Measurements from ENCODE around the gene COL12A1. TPM values are rescaled to one million over a fixed set of nuclear protein-coding genes. Genes with fewer than 3 reads are reported as not detected.

The COL12A1 gene
- total and polyA plus RNA-seq, 9 donors = 134 to 277 (median 168) TPM

DNA sequence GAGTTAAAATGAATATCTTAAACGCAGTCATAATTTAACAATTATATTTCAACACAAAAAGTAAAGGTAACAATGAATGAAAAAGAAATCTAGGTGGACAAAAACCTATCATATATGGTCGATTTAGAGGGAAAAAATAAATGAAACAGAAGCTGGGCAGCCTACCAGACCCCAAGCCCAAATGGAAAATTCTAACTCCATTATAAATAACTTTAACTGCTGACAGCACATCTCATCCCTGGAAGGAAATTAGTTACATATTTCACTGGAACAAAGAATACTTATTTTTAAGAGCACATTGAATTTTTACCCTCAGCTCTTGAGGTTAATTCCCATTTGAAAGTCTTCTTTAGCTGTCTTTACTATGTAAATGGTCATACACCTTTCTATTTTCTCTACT, 39.1 kb downstream of the COL12A1 start:
- Histone ChIP-seq H3K9me3 (peaks cover 0 to 3% of the 10 kb centered on the region in 2 donors), H3K27me3 (no peaks in the 10 kb centered on the region), H3K4me3 (no peak overlapping the region), H3K27ac (no peak overlapping the region), H3K4me1 (ENCODE audit: insufficient read depth) (peaks cover 2% of the 10 kb centered on the region), H3K36me3 (no peaks in the 10 kb centered on the region)
- WGBS, 3 donors = 29 to 44% (median 43%) methylated on average over 2 of the region's 2 CpGs
- TF ChIP-seq EP300 (IDR thresholded peaks at IDR 0.05) (no peak), POLR2A (IDR thresholded peaks at IDR 0.05) (no peak)
- TF ChIP-seq, protein P1, sequence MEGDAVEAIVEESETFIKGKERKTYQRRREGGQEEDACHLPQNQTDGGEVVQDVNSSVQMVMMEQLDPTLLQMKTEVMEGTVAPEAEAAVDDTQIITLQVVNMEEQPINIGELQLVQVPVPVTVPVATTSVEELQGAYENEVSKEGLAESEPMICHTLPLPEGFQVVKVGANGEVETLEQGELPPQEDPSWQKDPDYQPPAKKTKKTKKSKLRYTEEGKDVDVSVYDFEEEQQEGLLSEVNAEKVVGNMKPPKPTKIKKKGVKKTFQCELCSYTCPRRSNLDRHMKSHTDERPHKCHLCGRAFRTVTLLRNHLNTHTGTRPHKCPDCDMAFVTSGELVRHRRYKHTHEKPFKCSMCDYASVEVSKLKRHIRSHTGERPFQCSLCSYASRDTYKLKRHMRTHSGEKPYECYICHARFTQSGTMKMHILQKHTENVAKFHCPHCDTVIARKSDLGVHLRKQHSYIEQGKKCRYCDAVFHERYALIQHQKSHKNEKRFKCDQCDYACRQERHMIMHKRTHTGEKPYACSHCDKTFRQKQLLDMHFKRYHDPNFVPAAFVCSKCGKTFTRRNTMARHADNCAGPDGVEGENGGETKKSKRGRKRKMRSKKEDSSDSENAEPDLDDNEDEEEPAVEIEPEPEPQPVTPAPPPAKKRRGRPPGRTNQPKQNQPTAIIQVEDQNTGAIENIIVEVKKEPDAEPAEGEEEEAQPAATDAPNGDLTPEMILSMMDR (IDR thresholded peaks at IDR 0.05) = no peak
- DNase-seq = no peak
- intact Hi-C loops (cut with DNase I) = no loop called here

DNA sequence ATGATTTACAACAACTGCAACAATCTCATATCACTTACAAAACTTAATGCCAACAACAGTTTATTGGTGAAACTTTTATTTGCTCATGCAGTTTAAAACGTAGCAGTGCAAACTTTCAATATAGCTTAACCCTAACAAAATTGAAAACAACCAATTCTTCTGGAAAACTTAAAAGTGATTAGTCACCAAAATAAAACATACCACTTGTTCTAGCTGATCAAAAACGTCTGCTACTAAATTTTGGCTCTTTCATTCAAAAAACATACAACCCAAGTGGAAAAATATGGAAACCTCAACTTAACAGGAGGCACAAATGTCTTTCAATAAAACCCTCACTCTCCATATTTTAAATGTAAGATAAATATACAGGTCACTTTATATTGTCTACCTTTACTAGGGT, 39.6 kb downstream of the COL12A1 start:
- TF ChIP-seq POLR2A (IDR thresholded peaks at IDR 0.05) = no peak
- TF ChIP-seq, protein P1 (IDR thresholded peaks at IDR 0.05) = no peak
- TF ChIP-seq EP300 (IDR thresholded peaks at IDR 0.05) = no peak
- WGBS, 3 donors = 14 to 22% (median 15%) methylated on average over 2 of the region's 2 CpGs
- DNase-seq = no peak
- H3K27me3 ChIP-seq = no peaks in the 10 kb centered on the region
- intact Hi-C loops (cut with DNase I) = no loop called here
- peaks cover 2% of the 10 kb centered on the region for H3K4me1 ChIP-seq (ENCODE audit: insufficient read depth)
- no peak overlapping the region for H3K27ac ChIP-seq
- H3K36me3 ChIP-seq = no peaks in the 10 kb centered on the region
- H3K9me3 ChIP-seq = peaks cover 0 to 3% of the 10 kb centered on the region in 2 donors
- H3K4me3 ChIP-seq = no peak overlapping the region

DNA sequence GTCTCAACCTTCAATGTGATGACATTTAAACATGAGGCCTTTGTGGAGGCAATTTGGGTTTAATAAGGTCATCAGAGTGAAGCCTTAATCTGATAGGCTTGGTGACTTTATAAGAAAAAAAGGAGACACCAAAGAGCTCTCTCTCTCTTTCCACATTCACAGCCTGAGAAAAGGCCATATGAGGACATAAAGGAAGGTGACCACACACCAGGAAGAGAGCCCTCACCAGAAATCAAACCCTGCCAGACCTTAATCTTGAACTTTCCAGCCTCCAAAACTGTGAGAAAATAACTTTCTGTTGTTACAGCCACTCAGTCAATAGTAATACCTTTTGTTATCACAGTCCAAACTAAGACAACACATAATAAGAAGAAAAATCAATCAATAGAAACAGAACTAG, 47.7 kb downstream of the COL12A1 start:
- H3K27ac ChIP-seq = no peak overlapping the region
- no peak for DNase-seq
- no peak overlapping the region for H3K4me3 ChIP-seq
- H3K9me3 ChIP-seq = peaks cover 0 to under 1% of the 10 kb centered on the region in 2 donors
- TF ChIP-seq EP300 (IDR thresholded peaks at IDR 0.05) = no peak
- TF ChIP-seq, protein P1 (IDR thresholded peaks at IDR 0.05) = no peak
- no peak for TF ChIP-seq POLR2A (IDR thresholded peaks at IDR 0.05)
- peaks cover 1% of the 10 kb centered on the region for H3K4me1 ChIP-seq (ENCODE audit: insufficient read depth)
- H3K27me3 ChIP-seq = no peaks in the 10 kb centered on the region
- intact Hi-C loops (cut with DNase I) = no loop called here
- no peaks in the 10 kb centered on the region for H3K36me3 ChIP-seq

DNA sequence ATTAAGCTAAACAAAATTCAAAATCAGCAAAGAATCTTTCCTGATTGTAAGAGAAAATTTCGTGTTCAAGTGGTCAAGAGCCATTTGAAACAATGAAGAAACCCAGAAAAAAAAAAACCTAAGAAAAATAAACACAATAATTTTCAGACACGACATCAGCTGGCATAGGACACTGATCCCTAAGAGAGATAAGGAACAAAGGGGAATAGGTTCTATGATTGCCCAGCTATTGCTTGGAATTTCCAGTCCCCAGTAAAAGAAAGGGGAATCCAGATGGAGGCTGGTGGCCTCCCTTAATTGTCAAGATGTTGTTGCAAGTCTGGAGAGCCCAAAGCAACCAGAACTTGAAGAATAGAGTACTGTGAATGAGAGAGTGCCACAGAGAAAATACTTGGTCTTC, 48.5 kb downstream of the COL12A1 start:
- peaks cover 1% of the 10 kb centered on the region for H3K4me1 ChIP-seq (ENCODE audit: insufficient read depth)
- H3K36me3 ChIP-seq = no peaks in the 10 kb centered on the region
- no peak overlapping the region for H3K4me3 ChIP-seq
- WGBS, 3 donors = 74 to 77% (median 75%) methylated on average over 2 of the region's 2 CpGs
- intact Hi-C loops (cut with DNase I) = no loop called here
- H3K27me3 ChIP-seq = no peaks in the 10 kb centered on the region
- H3K9me3 ChIP-seq = no peaks in the 10 kb centered on the region
- no peak for DNase-seq
- TF ChIP-seq POLR2A (IDR thresholded peaks at IDR 0.05) (no peak), EP300 (IDR thresholded peaks at IDR 0.05) (no peak)
- TF ChIP-seq, protein P1 (IDR thresholded peaks at IDR 0.05) = no peak
- H3K27ac ChIP-seq = no peak overlapping the region
